ENCODE results near the gene GTF2E1.

Gene GTF2E1

GRCh38 chr3:120741837-120742197, 727 bp upstream of the GTF2E1 start:
- in situ Hi-C loops (cut with HindIII; ENCODE audit: low sequenced_read_pairs): no loop called here

GRCh38 chr3:120742849-120743365, 363 bp downstream of the GTF2E1 start:
- in situ Hi-C loops (cut with HindIII; ENCODE audit: low sequenced_read_pairs): no loop called here
- peak; percentile 28 for DNase-seq (ENCODE audit: low read depth, low spot score)
- H3K4me3 ChIP-seq (ENCODE audit: low read depth, low read length): peak overlapping the region; percentile 93
- TF ChIP-seq CTCF (IDR thresholded peaks at IDR 0.05; ENCODE audit: low read depth, low read length): no peak

More at GRCh38 chr3:120741837-120742197, 727 bp upstream of the GTF2E1 start:
- no peak for DNase-seq (ENCODE audit: low read depth, low spot score)
- no peak for TF ChIP-seq CTCF (IDR thresholded peaks at IDR 0.05; ENCODE audit: low read depth, low read length)
- H3K4me3 ChIP-seq (ENCODE audit: low read depth, low read length): peak overlapping the region; percentile 93

GRCh38 chr3:120743556-120744195, 1.1 kb downstream of the GTF2E1 start:
- in situ Hi-C loops (cut with HindIII; ENCODE audit: low sequenced_read_pairs): no loop called here
- DNase-seq (ENCODE audit: low read depth, low spot score): no peak
- peak overlapping the region; percentile 93 for H3K4me3 ChIP-seq (ENCODE audit: low read depth, low read length)
- TF ChIP-seq CTCF (IDR thresholded peaks at IDR 0.05; ENCODE audit: low read depth, low read length): no peak

- TF ChIP-seq CTCF (IDR thresholded peaks at IDR 0.05; ENCODE audit: low read depth, low read length): no peak
- no peak overlapping the region for H3K4me3 ChIP-seq (ENCODE audit: low read depth, low read length)
- DNase-seq (ENCODE audit: low read depth, low spot score): no peak
- in situ Hi-C loops (cut with HindIII; ENCODE audit: low sequenced_read_pairs): no loop called here
Observed at GRCh38 chr3:120745466-120745865, 2.9 kb downstream of the GTF2E1 start.

GRCh38 chr3:120749843-120750242, 7.3 kb downstream of the GTF2E1 start:
- in situ Hi-C loops (cut with HindIII; ENCODE audit: low sequenced_read_pairs): no loop called here
- no peak for DNase-seq (ENCODE audit: low read depth, low spot score)

GRCh38 chr3:120752230-120752629, 9.7 kb downstream of the GTF2E1 start:
- DNase-seq (ENCODE audit: low read depth, low spot score): no peak
- no peak for TF ChIP-seq CTCF (IDR thresholded peaks at IDR 0.05; ENCODE audit: low read depth, low read length)
- H3K4me3 ChIP-seq (ENCODE audit: low read depth, low read length): no peak overlapping the region
- in situ Hi-C loops (cut with HindIII; ENCODE audit: low sequenced_read_pairs): no loop called here

More at GRCh38 chr3:120749843-120750242, 7.3 kb downstream of the GTF2E1 start:
- no peak overlapping the region for H3K4me3 ChIP-seq (ENCODE audit: low read depth, low read length)
- TF ChIP-seq CTCF (IDR thresholded peaks at IDR 0.05; ENCODE audit: low read depth, low read length): no peak
